Measurements from ENCODE around the gene RAD51.

DNA sequence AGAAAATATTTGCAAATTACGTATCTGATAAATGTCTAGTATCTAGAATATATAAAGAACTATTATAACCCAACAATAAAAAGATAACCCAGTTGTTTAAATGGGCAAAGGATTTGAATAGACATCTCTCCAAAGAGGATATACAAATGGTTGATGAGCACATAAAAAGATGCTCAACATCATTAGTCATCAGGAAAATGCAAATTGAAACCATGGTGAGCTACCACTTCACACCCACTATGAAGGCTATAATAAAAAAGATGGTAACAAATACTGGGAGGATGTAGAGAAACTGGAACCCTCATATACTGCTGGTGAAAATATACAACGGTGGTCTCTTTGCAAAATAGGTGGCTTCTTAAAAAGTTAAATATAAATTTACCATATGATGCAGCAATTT, 28.0 kb downstream of the RAD51 start:
- TF ChIP-seq POLR2A (IDR thresholded peaks at IDR 0.05; ENCODE audit: extremely low read depth, insufficient read length): no peak
- TF ChIP-seq, protein P1, sequence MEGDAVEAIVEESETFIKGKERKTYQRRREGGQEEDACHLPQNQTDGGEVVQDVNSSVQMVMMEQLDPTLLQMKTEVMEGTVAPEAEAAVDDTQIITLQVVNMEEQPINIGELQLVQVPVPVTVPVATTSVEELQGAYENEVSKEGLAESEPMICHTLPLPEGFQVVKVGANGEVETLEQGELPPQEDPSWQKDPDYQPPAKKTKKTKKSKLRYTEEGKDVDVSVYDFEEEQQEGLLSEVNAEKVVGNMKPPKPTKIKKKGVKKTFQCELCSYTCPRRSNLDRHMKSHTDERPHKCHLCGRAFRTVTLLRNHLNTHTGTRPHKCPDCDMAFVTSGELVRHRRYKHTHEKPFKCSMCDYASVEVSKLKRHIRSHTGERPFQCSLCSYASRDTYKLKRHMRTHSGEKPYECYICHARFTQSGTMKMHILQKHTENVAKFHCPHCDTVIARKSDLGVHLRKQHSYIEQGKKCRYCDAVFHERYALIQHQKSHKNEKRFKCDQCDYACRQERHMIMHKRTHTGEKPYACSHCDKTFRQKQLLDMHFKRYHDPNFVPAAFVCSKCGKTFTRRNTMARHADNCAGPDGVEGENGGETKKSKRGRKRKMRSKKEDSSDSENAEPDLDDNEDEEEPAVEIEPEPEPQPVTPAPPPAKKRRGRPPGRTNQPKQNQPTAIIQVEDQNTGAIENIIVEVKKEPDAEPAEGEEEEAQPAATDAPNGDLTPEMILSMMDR (IDR thresholded peaks at IDR 0.05; ENCODE audit: low read depth, low read length): no peak
- TF ChIP-seq, protein P2, sequence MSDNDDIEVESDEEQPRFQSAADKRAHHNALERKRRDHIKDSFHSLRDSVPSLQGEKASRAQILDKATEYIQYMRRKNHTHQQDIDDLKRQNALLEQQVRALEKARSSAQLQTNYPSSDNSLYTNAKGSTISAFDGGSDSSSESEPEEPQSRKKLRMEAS (IDR thresholded peaks at IDR 0.05; ENCODE audit: low read depth, low read length): no peak
